MM.1S (cell line): ENCODE data around the gene SLITRK2.

ENCODE experiments used
- DNase-seq: peaks from one replicate; pipeline ENCODE4 v3.0.0-alpha.2; 2015
- H2AFZ ChIP-seq: fragments of 300-600 bp; sonication (generic); 2 replicates; pipeline ENCODE4 v1.6.0; 2016; ENCODE audit warnings: antibody characterized with exemption, low read length
- H3F3A ChIP-seq: fragments of 300-600 bp; sonication (generic); 2 replicates; pipeline ENCODE4 v1.6.1; 2016; ENCODE audit warnings: mild to moderate bottlenecking, antibody characterized with exemption, low read length, moderate library complexity, mixed read lengths; ENCODE audit not compliant: insufficient read depth
- H3K27ac ChIP-seq: fragments of 300-600 bp; sonication (generic); 2 replicates; pipeline ENCODE4 v1.5.1; 2016; ENCODE audit warnings: mild to moderate bottlenecking, low read length
- H3K27me3 ChIP-seq: fragments of 300-600 bp; sonication (generic); replicated peaks from 2 replicates; pipeline ENCODE4 v1.6.0; 2016; ENCODE audit warnings: low read length; ENCODE audit not compliant: insufficient read depth
- H3K36me3 ChIP-seq: fragments of 300-600 bp; sonication (generic); replicated peaks from 2 replicates; pipeline ENCODE4 v1.6.1; 2016; ENCODE audit warnings: mild to moderate bottlenecking, low read length, mixed read lengths; ENCODE audit not compliant: insufficient read depth
- H3K4me1 ChIP-seq: fragments of 300-600 bp; sonication (generic); 2 replicates; pipeline ENCODE4 v1.6.1; 2016; ENCODE audit warnings: low read length, mixed read lengths
- H3K4me2 ChIP-seq: fragments of 300-600 bp; sonication (generic); 2 replicates; pipeline ENCODE4 v1.6.0; 2016; ENCODE audit warnings: low read depth, low read length
- H3K4me3 ChIP-seq: fragments of 300-600 bp; sonication (generic); 2 replicates; pipeline ENCODE4 v1.5.1; 2016; ENCODE audit warnings: low read length, mixed read lengths
- H3K79me2 ChIP-seq: fragments of 300-600 bp; sonication (generic); 2 replicates; pipeline ENCODE4 v1.6.1; 2016; ENCODE audit warnings: mixed run types, low read length, mixed read lengths
- H3K9ac ChIP-seq: fragments of 300-600 bp; sonication (generic); 2 replicates; pipeline ENCODE4 v1.6.1; 2016; ENCODE audit warnings: low read length, mixed read lengths
- H3K9me2 ChIP-seq: fragments of 300-600 bp; sonication (generic); replicated peaks from 2 replicates; pipeline ENCODE4 v1.6.1; 2016; ENCODE audit warnings: mild to moderate bottlenecking, low read length, mixed read lengths; ENCODE audit not compliant: insufficient read depth
- H3K9me3 ChIP-seq: fragments of 300-600 bp; sonication (generic); replicated peaks from 2 replicates; pipeline ENCODE4 v1.6.1; 2016; ENCODE audit warnings: mild to moderate bottlenecking, low read length, mixed read lengths; ENCODE audit not compliant: insufficient read depth
- H4K20me1 ChIP-seq: fragments of 300-600 bp; sonication (generic); 2 replicates; pipeline ENCODE4 v1.6.1; 2016; ENCODE audit warnings: mild to moderate bottlenecking, low read length, moderate library complexity, mixed read lengths; ENCODE audit not compliant: insufficient read depth
- CTCF ChIP-seq: fragments of 300-600 bp; sonication (generic); IDR thresholded peaks from 2 replicates; pipeline ENCODE4 v1.5.1; 2016; ENCODE audit warnings: antibody characterized with exemption, low read length, mixed read lengths
- EZH2 ChIP-seq: fragments of 300-600 bp; sonication (generic); optimal IDR thresholded peaks from 2 replicates; pipeline ENCODE3; 2017; ENCODE audit warnings: low read depth, mild to moderate bottlenecking, antibody characterized with exemption, low read length, mixed read lengths
- EZH2phosphoT487 ChIP-seq: fragments of 300-600 bp; sonication (generic); IDR thresholded peaks from 2 replicates; pipeline ENCODE4 v1.6.1; 2018; ENCODE audit warnings: antibody characterized with exemption, low read length

The SLITRK2 gene

GRCh38 chrX:145843146-145843904 lies 25.7 kb downstream of the SLITRK2 start:
- Histone ChIP-seq H3K36me3 (no peaks in the 10 kb centered on the region), H3K9me3 (no peaks in the 10 kb centered on the region), H3K79me2 (no peaks in the 10 kb centered on the region), H3K4me1 (no peaks in the 10 kb centered on the region), H2AFZ (no peak overlapping the region), H3K4me3 (no peak overlapping the region), H3K27ac (no peak overlapping the region), H3K27me3 (no peaks in the 10 kb centered on the region), H3K9ac (no peak overlapping the region), H3K9me2 (no peaks in the 10 kb centered on the region), H3F3A (no peaks in the 10 kb centered on the region), H3K4me2 (no peak overlapping the region), H4K20me1 (no peaks in the 10 kb centered on the region)
- TF ChIP-seq EZH2 (no peak), CTCF (no peak), EZH2phosphoT487 (no peak)
- no peak for DNase-seq

- no peak overlapping the region for H3K9ac ChIP-seq
- H3K27ac ChIP-seq, result no peak overlapping the region
- H3F3A ChIP-seq, result no peaks in the 10 kb centered on the region
- H2AFZ ChIP-seq, result no peak overlapping the region
- H3K79me2 ChIP-seq, result no peaks in the 10 kb centered on the region
- H3K9me2 ChIP-seq, result no peaks in the 10 kb centered on the region
- H3K9me3 ChIP-seq, result no peaks in the 10 kb centered on the region
- H3K4me1 ChIP-seq, result no peaks in the 10 kb centered on the region
- no peaks in the 10 kb centered on the region for H3K36me3 ChIP-seq
- H3K4me3 ChIP-seq, result no peak overlapping the region
- H3K4me2 ChIP-seq, result no peak overlapping the region
- H4K20me1 ChIP-seq, result no peaks in the 10 kb centered on the region
- DNase-seq, result no peak
- H3K27me3 ChIP-seq, result no peaks in the 10 kb centered on the region
- TF ChIP-seq EZH2phosphoT487, result no peak
- no peak for TF ChIP-seq EZH2
- TF ChIP-seq CTCF, result no peak
Observed at GRCh38 chrX:145844886-145845285, 27.3 kb downstream of the SLITRK2 start.

- Histone ChIP-seq H3F3A (no peaks in the 10 kb centered on the region), H3K9ac (no peak overlapping the region), H3K4me1 (no peaks in the 10 kb centered on the region), H3K9me3 (no peaks in the 10 kb centered on the region), H2AFZ (no peak overlapping the region), H3K27ac (no peak overlapping the region), H3K4me2 (no peak overlapping the region), H3K36me3 (no peaks in the 10 kb centered on the region), H4K20me1 (no peaks in the 10 kb centered on the region), H3K27me3 (no peaks in the 10 kb centered on the region), H3K9me2 (no peaks in the 10 kb centered on the region), H3K79me2 (no peaks in the 10 kb centered on the region), H3K4me3 (no peak overlapping the region)
- no peak for DNase-seq
- TF ChIP-seq EZH2 (no peak), CTCF (no peak), EZH2phosphoT487 (no peak)
Observed at GRCh38 chrX:145848448-145848847, 30.8 kb downstream of the SLITRK2 start.
